HFFc6 (cell line): Measurements from ENCODE around the gene CCNT2. TPM values are rescaled to one million over a fixed set of nuclear protein-coding genes. Genes with fewer than 3 reads are reported as not detected.

ENCODE experiments used
- DNase-seq: peaks from one replicate; pipeline ENCODE4 v3.0.0-alpha.2; 2018
- H3K27ac Mint-ChIP-seq: 2 replicates; pipeline ENCODE4 v1.8.0; 2020; ENCODE audit warnings: mild to moderate bottlenecking, mixed read lengths
- H3K27me3 Mint-ChIP-seq: 2 replicates; pipeline ENCODE4 v1.8.0; 2021; ENCODE audit warnings: mild to moderate bottlenecking, moderate library complexity, mixed read lengths; ENCODE audit not compliant: insufficient read depth
- H3K36me3 Mint-ChIP-seq: 2 replicates; pipeline ENCODE4 v1.8.0; 2021; ENCODE audit warnings: low read depth, mixed read lengths
- H3K4me1 Mint-ChIP-seq: 2 replicates; pipeline ENCODE4 v1.8.0; 2020; ENCODE audit warnings: low read depth, mixed read lengths
- H3K4me3 Mint-ChIP-seq: 2 replicates; pipeline ENCODE4 v1.8.0; 2020; ENCODE audit warnings: mild to moderate bottlenecking, moderate library complexity, mixed read lengths
- H3K9me3 Mint-ChIP-seq: 2 replicates; pipeline ENCODE4 v1.8.0; 2020; ENCODE audit warnings: mild to moderate bottlenecking, mixed read lengths
- total RNA-seq, 6 experiments: library from RNA; stranded (reverse); fragmentation: NEBNext Ultra II Directional; extraction: Animal tissue kit (Norgen Biotek cat#: 25700); gene quantifications; 2 replicates in 1 of 6; 3 replicates in 5 of 6; pipeline ENCODE4 v1.2.3, GENCODE V29; 2021
- TF ChIP-seq, protein P1 (sequence below): fragments of 200-600 bp; sonication (generic); IDR thresholded peaks from 2 replicates; pipeline ENCODE4 v1.5.0; 2021; ENCODE audit warnings: antibody characterized with exemption, mild to moderate bottlenecking

Gene CCNT2
- total RNA-seq, 6 experiments from 2014 or later, result 16.9 to 22.4 (median 19.6) TPM

DNA sequence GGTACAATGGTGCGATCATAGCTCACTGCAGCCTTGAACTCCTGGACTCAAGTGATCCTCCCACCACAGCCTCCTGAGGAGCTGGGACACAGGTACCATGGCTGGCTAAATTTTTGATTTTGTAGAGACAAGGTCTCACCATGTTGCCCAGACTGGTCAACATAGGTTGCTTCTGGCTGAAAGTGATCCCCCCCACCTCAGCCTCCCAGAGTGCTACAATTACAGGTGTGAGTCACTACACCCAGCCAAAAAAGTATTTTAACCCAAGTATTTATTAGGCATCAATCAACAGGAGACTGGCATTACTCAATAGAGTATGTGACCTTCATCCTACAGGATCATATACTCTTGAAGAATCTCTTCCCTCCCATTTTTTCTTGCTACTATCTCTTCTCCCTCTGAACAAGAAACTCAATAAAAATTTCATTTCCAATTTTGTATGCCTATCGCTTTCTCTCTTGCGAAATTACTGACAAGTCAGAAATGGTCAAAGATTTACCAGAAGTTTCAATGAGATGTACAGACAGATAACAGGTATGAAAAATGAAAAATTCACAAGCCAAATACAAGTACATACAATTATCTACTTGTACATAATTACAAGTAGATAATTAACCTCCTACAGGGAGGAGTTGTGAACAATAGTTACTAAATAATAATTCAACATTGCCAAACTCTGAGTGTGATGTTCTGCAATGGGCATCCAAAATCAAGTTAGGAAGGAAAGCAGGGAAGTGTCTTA is 34.9 kb upstream of the CCNT2 start:
- H3K36me3 Mint-ChIP-seq, result peaks cover 3% of the 10 kb centered on the region; the same call in 1 of the 2 replicates
- H3K4me3 Mint-ChIP-seq, result no peak overlapping the region
- H3K27me3 Mint-ChIP-seq, result peaks cover 3% of the 10 kb centered on the region
- no peak for DNase-seq
- TF ChIP-seq, protein P1, sequence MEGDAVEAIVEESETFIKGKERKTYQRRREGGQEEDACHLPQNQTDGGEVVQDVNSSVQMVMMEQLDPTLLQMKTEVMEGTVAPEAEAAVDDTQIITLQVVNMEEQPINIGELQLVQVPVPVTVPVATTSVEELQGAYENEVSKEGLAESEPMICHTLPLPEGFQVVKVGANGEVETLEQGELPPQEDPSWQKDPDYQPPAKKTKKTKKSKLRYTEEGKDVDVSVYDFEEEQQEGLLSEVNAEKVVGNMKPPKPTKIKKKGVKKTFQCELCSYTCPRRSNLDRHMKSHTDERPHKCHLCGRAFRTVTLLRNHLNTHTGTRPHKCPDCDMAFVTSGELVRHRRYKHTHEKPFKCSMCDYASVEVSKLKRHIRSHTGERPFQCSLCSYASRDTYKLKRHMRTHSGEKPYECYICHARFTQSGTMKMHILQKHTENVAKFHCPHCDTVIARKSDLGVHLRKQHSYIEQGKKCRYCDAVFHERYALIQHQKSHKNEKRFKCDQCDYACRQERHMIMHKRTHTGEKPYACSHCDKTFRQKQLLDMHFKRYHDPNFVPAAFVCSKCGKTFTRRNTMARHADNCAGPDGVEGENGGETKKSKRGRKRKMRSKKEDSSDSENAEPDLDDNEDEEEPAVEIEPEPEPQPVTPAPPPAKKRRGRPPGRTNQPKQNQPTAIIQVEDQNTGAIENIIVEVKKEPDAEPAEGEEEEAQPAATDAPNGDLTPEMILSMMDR, result no peak
- H3K9me3 Mint-ChIP-seq, result no peaks in the 10 kb centered on the region; the same call in 1 of the 2 replicates
- no peak overlapping the region for H3K27ac Mint-ChIP-seq
- no peaks in the 10 kb centered on the region for H3K4me1 Mint-ChIP-seq

DNA sequence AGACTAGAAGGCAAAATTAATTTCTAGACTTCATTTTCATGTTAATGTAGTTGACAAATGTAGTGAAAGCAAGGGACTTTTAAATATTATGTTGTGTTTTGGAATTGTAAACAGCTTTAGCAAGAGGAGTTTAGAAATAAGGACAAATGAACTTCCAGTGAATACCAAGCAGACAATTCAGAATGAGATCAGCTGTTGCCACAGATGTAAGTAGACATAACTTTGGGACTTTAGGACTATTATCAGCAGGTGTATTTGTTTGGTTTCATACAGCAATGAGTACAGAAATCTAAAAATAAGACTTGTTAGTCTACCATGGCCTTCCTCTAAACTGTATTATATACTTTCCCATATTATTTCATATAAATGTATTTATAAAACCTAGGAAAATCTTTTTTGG is 34.2 kb upstream of the CCNT2 start:
- Mint-ChIP-seq H3K9me3 (no peaks in the 10 kb centered on the region), H3K4me3 (no peak overlapping the region), H3K4me1 (no peaks in the 10 kb centered on the region), H3K27ac (no peak overlapping the region), H3K36me3 (no peaks in the 10 kb centered on the region), H3K27me3 (peaks cover 3% of the 10 kb centered on the region)
- no peak for DNase-seq
- TF ChIP-seq, protein P1, result no peak

DNA sequence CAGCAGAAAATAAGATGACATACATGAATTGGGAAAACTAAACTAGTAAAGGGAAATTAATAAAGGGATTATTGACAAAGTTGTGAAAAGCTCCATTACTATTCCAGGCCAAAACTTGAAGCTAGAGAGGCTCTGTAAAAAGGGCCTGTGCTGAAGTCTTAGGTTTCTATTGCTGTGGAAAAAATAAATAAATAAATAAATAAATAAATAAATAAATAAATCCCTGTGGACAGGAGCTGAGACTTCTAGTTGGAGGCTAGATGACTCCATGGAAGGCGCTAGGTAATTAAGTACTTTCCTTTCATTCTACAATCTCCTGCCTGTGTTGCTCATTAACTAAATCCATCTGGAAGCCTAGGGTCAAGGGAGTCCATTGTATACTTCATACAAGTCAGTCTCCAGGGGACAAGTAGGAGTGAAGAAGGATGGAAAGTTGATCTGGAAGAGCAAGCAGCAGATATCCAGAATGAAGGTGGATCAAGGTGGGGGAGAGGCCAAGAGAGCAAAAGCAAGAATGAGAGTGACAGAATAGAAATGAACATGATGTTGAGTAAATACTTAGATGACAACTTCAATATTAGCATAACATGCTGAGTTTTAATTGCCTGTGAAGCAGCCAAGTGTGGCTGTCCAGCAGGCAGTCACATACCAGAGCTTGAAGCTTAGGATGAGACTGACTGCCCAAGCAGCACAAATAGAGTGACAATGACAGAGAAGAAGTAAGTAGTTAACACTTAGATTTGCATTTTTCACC is 26.2 kb upstream of the CCNT2 start:
- Mint-ChIP-seq H3K4me3 (no peak overlapping the region), H3K27me3 (peaks cover 3% of the 10 kb centered on the region; the same call in 1 of the 2 replicates), H3K9me3 (no peaks in the 10 kb centered on the region), H3K4me1 (no peaks in the 10 kb centered on the region), H3K36me3 (no peaks in the 10 kb centered on the region), H3K27ac (no peak overlapping the region)
- TF ChIP-seq, protein P1, result no peak
- no peak for DNase-seq

DNA sequence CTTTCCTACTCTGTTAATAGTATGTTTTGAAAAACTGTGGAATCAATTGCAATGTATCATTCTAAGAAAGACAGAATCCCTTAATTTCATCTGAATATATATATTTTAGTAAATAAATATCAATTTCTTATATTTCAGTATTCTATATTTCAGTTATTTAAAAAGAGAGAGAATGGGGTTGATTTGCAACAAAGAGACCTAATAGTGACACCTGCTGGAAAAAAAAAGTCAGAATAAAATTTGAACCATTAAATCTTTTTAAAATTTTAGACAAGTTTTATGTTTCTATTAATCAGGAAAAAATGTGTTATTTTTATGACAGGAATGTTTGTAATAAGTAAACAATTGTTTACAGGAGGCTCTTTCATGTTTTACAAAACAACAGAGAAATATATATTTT is 20.7 kb upstream of the CCNT2 start:
- Mint-ChIP-seq H3K9me3 (no peaks in the 10 kb centered on the region), H3K27me3 (no peaks in the 10 kb centered on the region; the same call in 1 of the 2 replicates), H3K27ac (no peak overlapping the region), H3K4me3 (no peak overlapping the region), H3K4me1 (peaks cover 8% of the 10 kb centered on the region), H3K36me3 (no peaks in the 10 kb centered on the region)
- TF ChIP-seq, protein P1, result peak; percentile 81
- no peak for DNase-seq

DNA sequence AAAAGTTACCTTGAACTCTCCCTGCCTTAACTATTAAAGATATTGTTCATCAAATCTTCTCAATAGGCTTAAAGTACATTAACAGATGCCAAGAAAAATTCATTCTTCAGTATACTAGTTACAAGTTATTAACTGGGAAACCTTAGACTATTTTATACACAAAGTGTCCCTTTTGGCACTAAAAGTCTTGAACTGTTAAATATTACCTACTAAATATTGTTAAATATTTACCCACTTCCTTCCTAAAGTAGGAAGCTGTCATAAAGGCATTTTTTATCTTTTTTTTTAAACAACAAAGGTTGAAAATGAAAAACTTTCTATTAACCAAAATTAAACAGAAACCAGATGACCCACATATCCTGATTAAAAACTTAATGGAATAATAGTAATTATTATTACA is 19.4 kb upstream of the CCNT2 start:
- Mint-ChIP-seq H3K4me1 (peaks cover 15% of the 10 kb centered on the region), H3K27ac (no peak overlapping the region), H3K9me3 (no peaks in the 10 kb centered on the region), H3K27me3 (no peaks in the 10 kb centered on the region; the same call in 1 of the 2 replicates), H3K4me3 (no peak overlapping the region), H3K36me3 (no peaks in the 10 kb centered on the region)
- DNase-seq, result no peak
- TF ChIP-seq, protein P1, result no peak
